ENCODE results near the gene NECTIN1. TPM values are rescaled to one million over a fixed set of nuclear protein-coding genes. Genes with fewer than 3 reads are reported as not detected.

The NECTIN1 gene
- total RNA-seq, 2 experiments from 2014 or later, result 5.8 to 14.3 TPM

DNA sequence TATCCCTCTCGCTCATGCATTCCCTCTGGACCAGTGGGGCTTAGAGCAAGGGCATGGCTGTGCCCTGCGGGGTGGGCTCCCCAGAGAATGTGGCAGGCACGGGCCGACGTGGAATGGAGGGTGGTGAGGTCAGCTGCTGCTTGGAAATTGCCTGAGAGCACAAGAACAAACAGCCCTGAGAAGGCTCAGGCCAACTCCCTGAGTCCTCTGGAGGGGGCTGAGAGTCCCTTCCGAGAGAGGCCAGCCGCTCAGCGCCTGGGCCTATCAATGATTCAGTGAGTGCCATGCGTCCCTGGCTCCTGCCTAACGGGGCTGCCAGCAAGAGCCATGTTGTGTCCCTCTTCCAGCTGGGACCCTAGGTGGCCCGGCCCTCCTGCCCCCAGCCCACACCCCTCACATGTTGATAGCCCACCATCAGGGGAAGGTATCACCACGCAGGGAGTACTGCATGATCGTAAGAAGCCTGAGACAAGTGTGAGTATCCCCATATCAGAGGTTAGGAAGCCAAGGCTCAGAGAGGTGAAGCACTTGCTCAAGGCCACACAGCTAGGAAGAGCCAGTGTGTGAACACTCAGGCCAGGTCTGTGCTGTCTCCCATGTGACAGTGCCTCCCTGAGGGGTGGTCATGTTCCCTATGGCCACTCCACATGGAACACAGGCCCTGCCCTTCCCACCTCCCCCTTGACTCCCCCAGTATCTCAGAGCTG is 55.8 kb downstream of the NECTIN1 start:
- H3K4me3 ChIP-seq (ENCODE audit: low read depth, low read length, poor library complexity, severe bottlenecking), result peak overlapping the region; percentile 20
- ChIA-PET POLR2A (interaction anchor here (0.7 to 1.6 kb wide), 8 partner anchors 9 to 81 kb away, joined by 3 to 10 read pairs (median 4); partner anchors contain the start of gene NECTIN1), CTCF (ENCODE audit: unreplicated experiment) (interaction anchor here (0.6 to 1.9 kb wide), 8 partner anchors 8 to 335 kb away, joined by 3 to 16 read pairs (median 5); partner anchors contain the start of gene NECTIN1)
- no peaks in the 10 kb centered on the region for H3K79me2 ChIP-seq (ENCODE audit: insufficient read depth, low read depth, low read length)
- peak overlapping the region; percentile 77; the same call in 1 of the 2 replicates for H2AFZ ChIP-seq (ENCODE audit: low read length)
- peak overlapping the region; percentile 77 for H3K27ac ChIP-seq (ENCODE audit: low read depth, low read length, poor library complexity, severe bottlenecking)
- no peaks in the 10 kb centered on the region for H3K36me3 ChIP-seq (ENCODE audit: insufficient read depth, low read length)
- no peaks in the 10 kb centered on the region for H4K20me1 ChIP-seq (ENCODE audit: insufficient read depth, low read length)
- peak overlapping the region; percentile 49 for H3K4me2 ChIP-seq (ENCODE audit: low read length)
- intact Hi-C loops (cut with micrococcal nuclease; ENCODE audit: unreplicated experiment), result no loop called here
- H3K4me1 ChIP-seq (ENCODE audit: insufficient read depth, low read length, poor library complexity, severe bottlenecking), result peaks cover 41% of the 10 kb centered on the region
- no TSS peak for BruUV-seq (replicated peaks)
- TF ChIP-seq, protein P1, sequence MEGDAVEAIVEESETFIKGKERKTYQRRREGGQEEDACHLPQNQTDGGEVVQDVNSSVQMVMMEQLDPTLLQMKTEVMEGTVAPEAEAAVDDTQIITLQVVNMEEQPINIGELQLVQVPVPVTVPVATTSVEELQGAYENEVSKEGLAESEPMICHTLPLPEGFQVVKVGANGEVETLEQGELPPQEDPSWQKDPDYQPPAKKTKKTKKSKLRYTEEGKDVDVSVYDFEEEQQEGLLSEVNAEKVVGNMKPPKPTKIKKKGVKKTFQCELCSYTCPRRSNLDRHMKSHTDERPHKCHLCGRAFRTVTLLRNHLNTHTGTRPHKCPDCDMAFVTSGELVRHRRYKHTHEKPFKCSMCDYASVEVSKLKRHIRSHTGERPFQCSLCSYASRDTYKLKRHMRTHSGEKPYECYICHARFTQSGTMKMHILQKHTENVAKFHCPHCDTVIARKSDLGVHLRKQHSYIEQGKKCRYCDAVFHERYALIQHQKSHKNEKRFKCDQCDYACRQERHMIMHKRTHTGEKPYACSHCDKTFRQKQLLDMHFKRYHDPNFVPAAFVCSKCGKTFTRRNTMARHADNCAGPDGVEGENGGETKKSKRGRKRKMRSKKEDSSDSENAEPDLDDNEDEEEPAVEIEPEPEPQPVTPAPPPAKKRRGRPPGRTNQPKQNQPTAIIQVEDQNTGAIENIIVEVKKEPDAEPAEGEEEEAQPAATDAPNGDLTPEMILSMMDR (conservative IDR thresholded peaks at IDR 0.05; ENCODE audit: low read length), result no peak
- TF ChIP-seq EZH2phosphoT487 (IDR thresholded peaks at IDR 0.05; ENCODE audit: borderline replicate concordance, low read depth, low read length), result no peak
- no peaks in the 10 kb centered on the region for H3K9me3 ChIP-seq (ENCODE audit: low read length)
- no peak for DNase-seq (ENCODE audit: low spot score)
- no peaks in the 10 kb centered on the region for H3K9me2 ChIP-seq (ENCODE audit: insufficient read depth, low read length)

DNA sequence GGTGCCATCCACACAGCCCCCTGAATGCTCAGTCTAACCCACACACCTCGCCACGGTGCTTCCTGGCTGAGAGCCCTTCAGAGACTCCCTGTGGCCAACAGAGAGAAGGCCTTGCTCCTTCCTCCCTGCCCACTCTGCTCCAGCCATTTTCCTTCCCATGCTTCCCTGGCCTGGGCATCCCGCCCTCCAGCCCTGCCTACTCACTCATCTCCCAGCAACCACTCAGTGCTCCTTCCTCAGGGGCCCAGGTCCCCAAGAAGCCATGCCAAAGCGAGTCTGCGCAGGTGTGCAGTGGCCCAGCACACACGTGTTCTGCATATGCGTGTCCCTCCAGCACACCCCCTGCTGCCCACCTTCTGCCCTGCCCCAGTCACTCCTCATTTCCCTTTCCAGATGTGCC is 56.4 kb downstream of the NECTIN1 start:
- BruUV-seq (replicated peaks), result no TSS peak
- POLR2A ChIA-PET, result no interaction called here

More for the DNA sequence above, 56.4 kb downstream of the NECTIN1 start:
- Histone ChIP-seq H3K9me3 (ENCODE audit: low read length) (no peaks in the 10 kb centered on the region), H3K9me2 (ENCODE audit: insufficient read depth, low read length) (no peaks in the 10 kb centered on the region), H2AFZ (ENCODE audit: low read length) (no peak overlapping the region; the same call in 1 of the 2 replicates), H4K20me1 (ENCODE audit: insufficient read depth, low read length) (no peaks in the 10 kb centered on the region), H3K4me3 (ENCODE audit: low read depth, low read length, poor library complexity, severe bottlenecking) (no peak overlapping the region), H3K79me2 (ENCODE audit: insufficient read depth, low read depth, low read length) (no peaks in the 10 kb centered on the region), H3K27ac (ENCODE audit: low read depth, low read length, poor library complexity, severe bottlenecking) (peak overlapping the region; percentile 77), H3K4me2 (ENCODE audit: low read length) (peak overlapping the region; percentile 49), H3K36me3 (ENCODE audit: insufficient read depth, low read length) (no peaks in the 10 kb centered on the region), H3K4me1 (ENCODE audit: insufficient read depth, low read length, poor library complexity, severe bottlenecking) (peaks cover 41% of the 10 kb centered on the region)
- TF ChIP-seq, protein P1 (conservative IDR thresholded peaks at IDR 0.05; ENCODE audit: low read length), result no peak
- no peak for TF ChIP-seq EZH2phosphoT487 (IDR thresholded peaks at IDR 0.05; ENCODE audit: borderline replicate concordance, low read depth, low read length)
- intact Hi-C loops (cut with micrococcal nuclease; ENCODE audit: unreplicated experiment), result no loop called here
- CTCF ChIA-PET (ENCODE audit: unreplicated experiment), result no interaction called here
- DNase-seq (ENCODE audit: low spot score), result peak; percentile 29

All from OCI-LY7 (cell line).